Astrocyte (in vitro differentiated cells and primary cell): ENCODE data around the gene EGLN3. TPM values are rescaled to one million over a fixed set of nuclear protein-coding genes. Genes with fewer than 3 reads are reported as not detected.

Experiments
- DNase-seq: peaks from one replicate; pipeline ENCODE4 v3.0.0-alpha.2; 2010; ENCODE audit warnings: low read depth
- FAIRE-seq: peaks from 2 replicates; lab custom pipeline; 2011; peaks lifted over from hg19 to GRCh38; lab: Jason Lieb, UNC
- H2AFZ ChIP-seq: 2 replicates; pipeline ENCODE4 v1.6.0; 2012; ENCODE audit warnings: low read depth, low read length, inconsistent platforms
- H3K27ac ChIP-seq: 2 replicates; pipeline ENCODE4 v1.5.1; 2011; ENCODE audit warnings: low read depth, low read length, inconsistent platforms
- H3K27me3 ChIP-seq: 2 replicates; pipeline ENCODE4 v1.6.0; 2011; ENCODE audit warnings: low read length, inconsistent platforms; ENCODE audit not compliant: insufficient read depth
- H3K36me3 ChIP-seq: 2 replicates; pipeline ENCODE4 v1.5.1; 2011; ENCODE audit warnings: low read length, inconsistent platforms; ENCODE audit not compliant: insufficient read depth
- H3K4me1 ChIP-seq: 2 replicates; pipeline ENCODE4 v1.5.1; 2011; ENCODE audit warnings: low read length, inconsistent platforms; ENCODE audit not compliant: insufficient read depth
- H3K4me2 ChIP-seq: 2 replicates; pipeline ENCODE4 v1.6.0; 2012; ENCODE audit warnings: low read length, inconsistent platforms
- H3K4me3 ChIP-seq: 2 replicates; pipeline ENCODE4 v1.5.1; 2011; ENCODE audit warnings: low read depth, mild to moderate bottlenecking, low read length, inconsistent platforms; ENCODE audit not compliant: insufficient read depth
- H3K79me2 ChIP-seq: 2 replicates; pipeline ENCODE4 v1.6.0; 2012; ENCODE audit warnings: mild to moderate bottlenecking, low read length, inconsistent platforms; ENCODE audit not compliant: insufficient read depth
- H3K9ac ChIP-seq: 2 replicates; pipeline ENCODE4 v1.6.0; 2012; ENCODE audit warnings: mild to moderate bottlenecking, low read length, inconsistent platforms
- H3K9me3 ChIP-seq: 2 replicates; pipeline ENCODE4 v1.5.1; 2012; ENCODE audit warnings: low read depth, mild to moderate bottlenecking, low read length, inconsistent platforms; ENCODE audit not compliant: insufficient read depth
- H4K20me1 ChIP-seq: 2 replicates; pipeline ENCODE4 v1.6.0; 2012; ENCODE audit warnings: low read length, inconsistent platforms; ENCODE audit not compliant: insufficient read depth
- H3K27ac Mint-ChIP-seq: one replicate; pipeline ENCODE4 v1.8.0; 2021; ENCODE audit warnings: mild to moderate bottlenecking, mixed read lengths; ENCODE audit not compliant: unreplicated experiment
- H3K27me3 Mint-ChIP-seq: one replicate; pipeline ENCODE4 v1.8.0; 2021; ENCODE audit warnings: low read depth, mixed read lengths; ENCODE audit not compliant: unreplicated experiment
- H3K36me3 Mint-ChIP-seq: one replicate; pipeline ENCODE4 v1.8.0; 2021; ENCODE audit warnings: low read depth, mixed read lengths; ENCODE audit not compliant: unreplicated experiment
- H3K4me1 Mint-ChIP-seq: one replicate; pipeline ENCODE4 v1.8.0; 2021; ENCODE audit warnings: low read depth, mixed read lengths; ENCODE audit not compliant: unreplicated experiment
- H3K4me3 Mint-ChIP-seq: one replicate; pipeline ENCODE4 v1.8.0; 2021; ENCODE audit warnings: mild to moderate bottlenecking, moderate library complexity, mixed read lengths; ENCODE audit not compliant: unreplicated experiment
- H3K9me3 Mint-ChIP-seq: one replicate; pipeline ENCODE4 v1.8.0; 2021; ENCODE audit warnings: mild to moderate bottlenecking, mixed read lengths; ENCODE audit not compliant: unreplicated experiment
- EZH2 ChIP-seq: IDR thresholded peaks from 2 replicates; pipeline ENCODE4 v1.6.1; 2012; ENCODE audit warnings: mild to moderate bottlenecking, low read length, inconsistent platforms; ENCODE audit not compliant: insufficient read depth
- total RNA-seq: library from RNA; stranded (reverse); gene quantifications from 2 replicates; pipeline ENCODE4 v1.2.1, GENCODE V29; 2021
- TF ChIP-seq, protein P1 (sequence below): IDR thresholded peaks from 2 replicates; pipeline ENCODE4 v1.5.1; 2011; ENCODE audit warnings: low read depth, mild to moderate bottlenecking, inconsistent platforms, low read length, moderate library complexity; ENCODE audit not compliant: insufficient read depth

The EGLN3 gene
- total RNA-seq, 1 donor from 2014 or later, result 13.3 TPM

DNA sequence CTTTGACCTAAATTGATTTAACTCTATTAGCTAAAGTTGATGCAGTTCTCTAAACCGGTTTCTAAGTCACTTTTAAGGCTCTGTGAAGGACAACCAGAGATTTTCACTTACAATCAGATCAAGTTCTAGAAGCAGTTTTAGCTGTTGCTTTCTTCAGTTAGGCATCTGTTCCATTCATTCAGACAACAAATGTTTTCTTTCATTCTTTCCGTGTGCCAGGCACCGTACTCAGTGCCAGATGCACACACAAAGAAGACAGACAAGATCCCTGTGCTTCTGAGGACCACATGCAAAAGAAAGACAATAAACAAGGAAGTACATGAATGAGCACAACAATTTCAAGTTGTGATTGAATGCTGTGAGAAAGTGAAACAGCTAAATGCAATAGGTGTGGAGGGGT lies 11.1 kb upstream of the EGLN3 start:
- Histone ChIP-seq H2AFZ (no peak overlapping the region), H4K20me1 (no peaks in the 10 kb centered on the region), H3K27ac (no peak overlapping the region), H3K9ac (no peak overlapping the region), H3K9me3 (no peaks in the 10 kb centered on the region), H3K4me3 (no peak overlapping the region), H3K79me2 (no peaks in the 10 kb centered on the region), H3K36me3 (no peaks in the 10 kb centered on the region), H3K4me2 (no peak overlapping the region), H3K4me1 (no peaks in the 10 kb centered on the region), H3K27me3 (no peaks in the 10 kb centered on the region)
- FAIRE-seq (no peak), DNase-seq (no peak)
- no peak for TF ChIP-seq EZH2
- TF ChIP-seq, protein P1, sequence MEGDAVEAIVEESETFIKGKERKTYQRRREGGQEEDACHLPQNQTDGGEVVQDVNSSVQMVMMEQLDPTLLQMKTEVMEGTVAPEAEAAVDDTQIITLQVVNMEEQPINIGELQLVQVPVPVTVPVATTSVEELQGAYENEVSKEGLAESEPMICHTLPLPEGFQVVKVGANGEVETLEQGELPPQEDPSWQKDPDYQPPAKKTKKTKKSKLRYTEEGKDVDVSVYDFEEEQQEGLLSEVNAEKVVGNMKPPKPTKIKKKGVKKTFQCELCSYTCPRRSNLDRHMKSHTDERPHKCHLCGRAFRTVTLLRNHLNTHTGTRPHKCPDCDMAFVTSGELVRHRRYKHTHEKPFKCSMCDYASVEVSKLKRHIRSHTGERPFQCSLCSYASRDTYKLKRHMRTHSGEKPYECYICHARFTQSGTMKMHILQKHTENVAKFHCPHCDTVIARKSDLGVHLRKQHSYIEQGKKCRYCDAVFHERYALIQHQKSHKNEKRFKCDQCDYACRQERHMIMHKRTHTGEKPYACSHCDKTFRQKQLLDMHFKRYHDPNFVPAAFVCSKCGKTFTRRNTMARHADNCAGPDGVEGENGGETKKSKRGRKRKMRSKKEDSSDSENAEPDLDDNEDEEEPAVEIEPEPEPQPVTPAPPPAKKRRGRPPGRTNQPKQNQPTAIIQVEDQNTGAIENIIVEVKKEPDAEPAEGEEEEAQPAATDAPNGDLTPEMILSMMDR, result no peak
- Mint-ChIP-seq H3K9me3 (no peaks in the 10 kb centered on the region), H3K27me3 (peaks cover 2% of the 10 kb centered on the region), H3K36me3 (no peaks in the 10 kb centered on the region), H3K4me3 (no peak overlapping the region), H3K27ac (no peak overlapping the region), H3K4me1 (no peaks in the 10 kb centered on the region)

DNA sequence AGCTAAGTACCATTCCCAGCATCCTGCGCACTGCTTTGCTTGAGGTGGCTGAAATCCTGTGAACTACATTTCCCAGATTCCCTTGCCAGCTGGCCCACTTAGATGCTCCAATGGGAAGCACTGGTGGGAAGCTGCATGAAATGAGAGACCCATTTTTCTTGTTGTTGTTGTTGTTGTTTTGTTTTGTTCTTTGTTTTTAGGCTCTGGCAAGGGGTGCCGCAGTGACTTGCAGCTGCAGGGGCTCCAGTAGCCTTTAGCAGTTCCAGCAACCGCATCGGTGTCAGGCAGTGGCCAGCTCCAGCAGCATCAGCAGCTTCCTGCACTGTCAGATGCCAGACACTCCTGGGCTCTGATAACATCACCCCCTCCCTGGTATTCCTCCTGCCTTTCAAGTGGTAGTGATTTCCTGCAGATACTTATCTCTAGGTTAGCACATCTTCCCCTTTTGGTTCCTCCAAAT lies 8.8 kb upstream of the EGLN3 start:
- no peak overlapping the region for H3K27ac Mint-ChIP-seq
- Histone ChIP-seq H2AFZ (no peak overlapping the region), H3K9me3 (no peaks in the 10 kb centered on the region), H3K27me3 (no peaks in the 10 kb centered on the region), H3K79me2 (no peaks in the 10 kb centered on the region), H3K4me1 (no peaks in the 10 kb centered on the region), H3K36me3 (no peaks in the 10 kb centered on the region), H3K27ac (no peak overlapping the region), H3K4me2 (no peak overlapping the region), H3K9ac (no peak overlapping the region), H3K4me3 (no peak overlapping the region), H4K20me1 (no peaks in the 10 kb centered on the region)
- H3K27me3 Mint-ChIP-seq, result peaks cover 7% of the 10 kb centered on the region
- no peaks in the 10 kb centered on the region for H3K4me1 Mint-ChIP-seq
- no peak for FAIRE-seq
- TF ChIP-seq, protein P1, result no peak
- TF ChIP-seq EZH2, result no peak
- no peak overlapping the region for H3K4me3 Mint-ChIP-seq
- no peak for DNase-seq
- H3K9me3 Mint-ChIP-seq, result no peaks in the 10 kb centered on the region
- no peaks in the 10 kb centered on the region for H3K36me3 Mint-ChIP-seq

DNA sequence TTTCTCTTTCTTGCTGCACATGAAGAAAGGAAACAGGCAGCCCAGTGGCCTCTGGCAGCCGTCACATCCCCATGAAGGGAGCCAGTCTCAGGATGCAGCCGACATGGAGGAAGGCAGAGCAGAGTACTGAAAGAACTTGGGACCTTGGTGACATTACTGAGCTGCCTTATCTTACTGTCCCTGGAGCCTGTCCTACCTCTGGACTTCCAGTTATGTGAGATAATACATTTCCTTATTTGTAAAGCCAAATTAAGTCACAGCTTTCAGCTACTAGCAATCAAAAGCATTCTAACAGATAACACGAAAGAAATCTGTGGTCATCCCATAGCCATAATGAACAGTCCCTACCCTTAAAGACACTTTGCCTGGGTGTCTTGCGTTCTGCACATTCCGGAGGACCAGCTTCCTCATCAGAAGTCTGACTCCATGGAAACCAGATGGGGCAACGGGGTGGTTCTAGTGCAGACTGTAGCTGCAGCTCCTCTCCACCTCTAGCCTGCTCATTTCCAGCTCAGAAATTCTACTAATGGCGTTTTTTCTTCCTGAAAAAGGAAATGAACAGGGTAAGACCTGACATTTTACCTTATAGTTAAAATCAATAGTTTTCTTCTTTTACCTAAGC lies 7.8 kb upstream of the EGLN3 start:
- Mint-ChIP-seq H3K4me1 (no peaks in the 10 kb centered on the region), H3K36me3 (no peaks in the 10 kb centered on the region), H3K27me3 (peaks cover 7% of the 10 kb centered on the region), H3K27ac (no peak overlapping the region), H3K4me3 (no peak overlapping the region), H3K9me3 (no peaks in the 10 kb centered on the region)
- Histone ChIP-seq H3K4me3 (no peak overlapping the region), H3K4me2 (no peak overlapping the region), H3K9me3 (no peaks in the 10 kb centered on the region), H3K27ac (no peak overlapping the region), H4K20me1 (no peaks in the 10 kb centered on the region), H3K36me3 (no peaks in the 10 kb centered on the region), H3K27me3 (peaks cover under 1% of the 10 kb centered on the region), H3K79me2 (no peaks in the 10 kb centered on the region), H3K9ac (no peak overlapping the region), H2AFZ (no peak overlapping the region), H3K4me1 (no peaks in the 10 kb centered on the region)
- FAIRE-seq (no peak), DNase-seq (no peak)
- TF ChIP-seq EZH2, result no peak
- TF ChIP-seq, protein P1, result no peak
